ENCODE data around the gene UBR3.

UBR3 gene

GRCh38 chr2:170026361-170026760 lies 199.1 kb downstream of the UBR3 start:
- no peak overlapping the region for H3K27ac ChIP-seq
- no peak for DNase-seq (ENCODE audit: low read depth, low spot score)

GRCh38 chr2:170029551-170029950 lies 202.3 kb downstream of the UBR3 start:
- H3K27ac ChIP-seq, result no peak overlapping the region
- no peak for DNase-seq (ENCODE audit: low read depth, low spot score)

GRCh38 chr2:170030040-170030439 lies 202.8 kb downstream of the UBR3 start:
- no peak for DNase-seq (ENCODE audit: low read depth, low spot score)
- no peak overlapping the region for H3K27ac ChIP-seq

GRCh38 chr2:170031288-170031687 lies 204.0 kb downstream of the UBR3 start:
- H3K27ac ChIP-seq, result no peak overlapping the region
- DNase-seq (ENCODE audit: low read depth, low spot score), result no peak

GRCh38 chr2:170034596-170034995 lies 207.3 kb downstream of the UBR3 start:
- DNase-seq (ENCODE audit: low read depth, low spot score), result no peak
- H3K27ac ChIP-seq, result no peak overlapping the region

GRCh38 chr2:170038734-170039133 lies 211.5 kb downstream of the UBR3 start:
- no peak overlapping the region for H3K27ac ChIP-seq
- DNase-seq (ENCODE audit: low read depth, low spot score), result no peak

GRCh38 chr2:170039401-170040172 lies 212.3 kb downstream of the UBR3 start:
- DNase-seq (ENCODE audit: low read depth, low spot score), result no peak
- H3K27ac ChIP-seq, result no peak overlapping the region

- DNase-seq (ENCODE audit: low read depth, low spot score), result no peak
- H3K27ac ChIP-seq, result no peak overlapping the region
Measured at GRCh38 chr2:170044751-170045478, 217.7 kb downstream of the UBR3 start.

GRCh38 chr2:170047331-170048065 lies 220.2 kb downstream of the UBR3 start:
- DNase-seq (ENCODE audit: low read depth, low spot score), result no peak
- no peak overlapping the region for H3K27ac ChIP-seq

GRCh38 chr2:170052151-170052550 lies 224.9 kb downstream of the UBR3 start:
- no peak overlapping the region for H3K27ac ChIP-seq
- no peak for DNase-seq (ENCODE audit: low read depth, low spot score)

- no peak for DNase-seq (ENCODE audit: low read depth, low spot score)
- H3K27ac ChIP-seq, result no peak overlapping the region
Measured at GRCh38 chr2:170054997-170055396, 227.7 kb downstream of the UBR3 start.

- no peak for DNase-seq (ENCODE audit: low read depth, low spot score)
Measured at GRCh38 chr2:170056900-170057299, 229.6 kb downstream of the UBR3 start.

GRCh38 chr2:170063456-170064235 lies 236.4 kb downstream of the UBR3 start:
- no peak for DNase-seq (ENCODE audit: low read depth, low spot score)
- H3K27ac ChIP-seq, result no peak overlapping the region

More at GRCh38 chr2:170056900-170057299, 229.6 kb downstream of the UBR3 start:
- no peak overlapping the region for H3K27ac ChIP-seq

GRCh38 chr2:170070778-170071177 lies 243.5 kb downstream of the UBR3 start:
- DNase-seq (ENCODE audit: low read depth, low spot score), result no peak
- H3K27ac ChIP-seq, result no peak overlapping the region

- no peak overlapping the region for H3K27ac ChIP-seq
- peak; percentile 56 for DNase-seq (ENCODE audit: low read depth, low spot score)
Measured at GRCh38 chr2:170073288-170073687, 246.0 kb downstream of the UBR3 start.

GRCh38 chr2:170076189-170076588 lies 248.9 kb downstream of the UBR3 start:
- DNase-seq (ENCODE audit: low read depth, low spot score), result no peak
- H3K27ac ChIP-seq, result no peak overlapping the region

GRCh38 chr2:170077830-170078569 lies 250.7 kb downstream of the UBR3 start:
- H3K27ac ChIP-seq, result no peak overlapping the region
- DNase-seq (ENCODE audit: low read depth, low spot score), result no peak

GRCh38 chr2:170084820-170085491 lies 257.7 kb downstream of the UBR3 start:
- no peak overlapping the region for H3K27ac ChIP-seq
- no peak for DNase-seq (ENCODE audit: low read depth, low spot score)

GRCh38 chr2:170086117-170086688 lies 258.9 kb downstream of the UBR3 start:
- no peak overlapping the region for H3K27ac ChIP-seq
- DNase-seq (ENCODE audit: low read depth, low spot score), result no peak

Data from epithelial cell of prostate (primary cell).